Stimulated activated CD4-positive, alpha-beta T cell treated with anti-CD3 and anti-CD28 coated beads, Interleukin-2, amount 100 ng/mL, for 24 hours (primary cell): ENCODE measurements around the gene STARD13.

Source experiments
- DNase-seq, 2 donors: peaks; one replicate each; pipeline ENCODE4 v3.0.0-alpha.2; 2020

Gene STARD13, protein sequence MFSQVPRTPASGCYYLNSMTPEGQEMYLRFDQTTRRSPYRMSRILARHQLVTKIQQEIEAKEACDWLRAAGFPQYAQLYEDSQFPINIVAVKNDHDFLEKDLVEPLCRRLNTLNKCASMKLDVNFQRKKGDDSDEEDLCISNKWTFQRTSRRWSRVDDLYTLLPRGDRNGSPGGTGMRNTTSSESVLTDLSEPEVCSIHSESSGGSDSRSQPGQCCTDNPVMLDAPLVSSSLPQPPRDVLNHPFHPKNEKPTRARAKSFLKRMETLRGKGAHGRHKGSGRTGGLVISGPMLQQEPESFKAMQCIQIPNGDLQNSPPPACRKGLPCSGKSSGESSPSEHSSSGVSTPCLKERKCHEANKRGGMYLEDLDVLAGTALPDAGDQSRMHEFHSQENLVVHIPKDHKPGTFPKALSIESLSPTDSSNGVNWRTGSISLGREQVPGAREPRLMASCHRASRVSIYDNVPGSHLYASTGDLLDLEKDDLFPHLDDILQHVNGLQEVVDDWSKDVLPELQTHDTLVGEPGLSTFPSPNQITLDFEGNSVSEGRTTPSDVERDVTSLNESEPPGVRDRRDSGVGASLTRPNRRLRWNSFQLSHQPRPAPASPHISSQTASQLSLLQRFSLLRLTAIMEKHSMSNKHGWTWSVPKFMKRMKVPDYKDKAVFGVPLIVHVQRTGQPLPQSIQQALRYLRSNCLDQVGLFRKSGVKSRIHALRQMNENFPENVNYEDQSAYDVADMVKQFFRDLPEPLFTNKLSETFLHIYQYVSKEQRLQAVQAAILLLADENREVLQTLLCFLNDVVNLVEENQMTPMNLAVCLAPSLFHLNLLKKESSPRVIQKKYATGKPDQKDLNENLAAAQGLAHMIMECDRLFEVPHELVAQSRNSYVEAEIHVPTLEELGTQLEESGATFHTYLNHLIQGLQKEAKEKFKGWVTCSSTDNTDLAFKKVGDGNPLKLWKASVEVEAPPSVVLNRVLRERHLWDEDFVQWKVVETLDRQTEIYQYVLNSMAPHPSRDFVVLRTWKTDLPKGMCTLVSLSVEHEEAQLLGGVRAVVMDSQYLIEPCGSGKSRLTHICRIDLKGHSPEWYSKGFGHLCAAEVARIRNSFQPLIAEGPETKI

DNA sequence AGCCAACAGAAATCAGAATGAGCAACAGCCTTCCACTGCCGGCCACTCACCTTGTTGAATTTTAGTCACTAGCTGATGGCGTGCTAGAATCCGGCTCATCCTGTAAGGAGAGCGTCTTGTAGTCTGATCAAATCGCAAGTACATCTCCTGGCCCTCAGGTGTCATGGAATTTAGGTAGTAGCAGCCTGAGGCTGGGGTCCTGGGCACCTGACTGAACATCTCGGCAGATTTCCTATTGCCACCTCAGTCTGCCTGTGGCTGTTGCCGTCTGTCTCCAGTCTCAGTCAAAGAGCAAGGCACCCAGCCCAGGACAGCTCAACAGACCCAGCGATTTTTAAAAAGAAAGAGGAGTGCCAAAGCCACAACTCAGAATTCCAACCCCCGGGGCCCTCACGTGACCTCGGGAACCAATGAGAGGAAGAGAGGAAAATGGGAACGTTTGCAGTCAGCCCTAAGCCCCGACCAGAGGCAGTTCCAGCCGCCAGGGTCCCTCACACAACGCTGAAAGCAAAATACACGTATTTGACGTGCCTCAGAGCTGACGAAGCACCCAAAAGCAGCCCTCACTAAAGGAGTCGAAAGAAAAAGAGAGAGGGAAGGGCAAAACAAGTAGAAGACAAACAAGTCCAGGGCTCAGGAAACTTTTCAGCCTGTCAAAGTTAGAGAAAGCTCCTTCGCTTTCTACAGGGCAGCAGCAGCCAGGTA is at the start of gene STARD13:
TSS of gene STARD13 (minus strand) at position 336 of the 705 bp plus-strand sequence. CDS start at position 219, 117 bp downstream.
- DNase-seq, result peak in 1 of 2 donors; percentile 18

DNA sequence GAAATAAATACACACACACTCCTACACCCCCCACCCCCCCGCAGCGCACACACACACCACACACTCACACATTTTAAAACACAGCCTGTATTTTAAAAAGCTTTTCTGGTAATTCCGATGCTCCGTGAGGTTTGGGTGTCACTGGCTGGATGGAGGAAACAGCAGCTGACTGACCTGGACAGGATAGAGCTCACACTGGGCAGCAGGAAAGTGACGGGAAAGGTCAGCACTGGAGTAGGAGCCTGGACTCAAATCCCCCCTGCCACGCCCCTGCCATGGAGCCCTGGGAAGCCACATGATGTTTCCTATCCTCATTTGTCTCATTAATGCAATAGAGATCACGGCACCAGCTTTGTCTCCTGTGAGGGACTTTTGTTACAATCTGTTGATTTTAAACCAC is 49.3 kb upstream of the STARD13 start:
- DNase-seq, result no peak

DNA sequence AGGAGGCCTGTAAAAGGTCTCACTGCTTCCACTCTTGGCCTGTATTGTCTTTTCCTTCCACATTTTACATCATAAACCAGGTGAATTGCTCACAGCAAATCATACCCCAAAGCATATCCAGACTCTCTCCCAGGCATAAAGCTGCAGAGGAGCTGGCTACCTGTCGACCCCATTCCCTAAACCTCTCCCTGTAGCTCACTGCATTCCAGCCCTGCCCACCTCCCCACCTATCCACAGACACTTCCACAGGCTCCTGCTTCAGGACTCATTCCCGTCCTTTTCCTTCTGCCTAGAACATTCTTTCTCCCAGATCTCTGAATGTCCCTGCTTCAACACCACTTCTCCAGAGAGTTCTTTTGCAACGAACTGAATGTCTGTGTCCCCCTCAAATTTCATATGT is 46.4 kb upstream of the STARD13 start:
- no peak for DNase-seq

DNA sequence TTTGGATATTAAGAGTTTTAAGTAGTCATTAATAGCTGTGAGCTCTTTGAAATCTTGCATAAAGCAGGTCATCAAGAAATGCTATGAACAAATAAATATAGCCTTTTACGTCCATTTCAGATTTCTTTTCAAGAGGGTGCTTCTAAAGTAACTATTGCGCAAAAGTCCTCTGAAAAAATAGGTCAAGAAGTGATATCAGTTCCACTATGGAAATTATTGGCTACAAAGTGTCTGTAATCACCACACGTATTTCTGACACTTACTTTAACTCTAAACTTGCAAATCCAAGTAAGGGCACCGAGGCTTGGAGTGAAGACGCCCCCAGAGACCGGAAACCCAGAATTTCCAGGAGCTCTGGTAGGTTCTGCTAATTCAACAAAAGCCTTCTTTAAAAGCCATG is 44.9 kb upstream of the STARD13 start:
- DNase-seq, result no peak

DNA sequence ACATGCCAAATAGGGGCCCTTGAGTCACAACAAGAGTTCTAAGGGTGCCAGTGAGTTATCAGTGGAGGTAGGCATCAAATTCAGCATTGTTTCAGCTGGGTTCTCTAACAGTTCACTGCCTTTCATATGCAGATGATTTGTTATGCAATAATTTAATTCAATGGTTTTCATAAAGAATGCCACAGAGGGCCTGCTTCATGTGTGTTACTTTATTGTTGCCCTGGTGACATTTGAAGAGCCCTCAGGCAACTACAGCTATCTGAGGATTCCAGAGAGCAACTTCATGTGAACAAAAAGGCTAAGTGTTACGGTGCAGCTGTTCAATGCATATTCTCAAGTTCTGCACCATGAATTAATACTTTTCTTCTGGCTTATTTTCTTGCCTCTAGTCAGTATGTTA is 43.1 kb upstream of the STARD13 start:
- DNase-seq, result no peak

DNA sequence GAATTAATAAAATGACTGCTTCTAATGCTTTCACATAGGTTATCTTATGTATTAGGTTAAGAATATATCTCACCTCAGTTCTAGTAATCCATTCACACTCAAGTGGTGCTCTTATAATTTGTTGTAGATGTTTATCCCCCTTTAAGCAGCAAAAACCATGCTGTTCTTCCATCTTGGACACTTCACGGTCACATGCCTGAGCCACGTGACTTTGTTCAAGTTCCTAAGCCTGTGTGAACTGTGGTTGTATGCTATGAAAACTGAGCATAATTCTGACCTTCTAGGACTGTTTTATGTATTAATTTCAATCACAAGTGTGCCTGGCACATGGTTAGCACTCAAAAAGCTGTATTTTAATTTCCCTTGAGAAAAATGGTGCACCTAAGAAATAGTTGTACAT is 41.2 kb upstream of the STARD13 start:
- no peak for DNase-seq

DNA sequence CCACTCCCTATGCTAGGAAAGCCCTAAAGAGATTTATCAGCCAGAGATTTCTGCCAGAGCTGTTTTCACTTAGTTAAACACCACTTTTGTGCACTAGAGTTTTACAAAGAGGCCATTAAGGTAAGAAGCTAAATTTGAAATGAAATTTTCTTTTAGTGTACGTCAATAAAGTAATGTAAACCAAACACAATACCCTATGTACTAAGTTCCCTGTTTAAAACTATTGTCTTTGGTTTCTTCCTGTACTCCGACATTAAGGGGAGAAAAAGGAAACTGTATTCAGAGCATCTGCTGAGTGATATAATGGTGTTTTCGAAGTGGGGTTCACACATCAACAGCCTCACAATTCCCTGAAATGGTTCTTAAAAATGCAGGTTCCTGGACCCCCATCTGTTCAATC is 40.7 kb upstream of the STARD13 start:
- no peak for DNase-seq

DNA sequence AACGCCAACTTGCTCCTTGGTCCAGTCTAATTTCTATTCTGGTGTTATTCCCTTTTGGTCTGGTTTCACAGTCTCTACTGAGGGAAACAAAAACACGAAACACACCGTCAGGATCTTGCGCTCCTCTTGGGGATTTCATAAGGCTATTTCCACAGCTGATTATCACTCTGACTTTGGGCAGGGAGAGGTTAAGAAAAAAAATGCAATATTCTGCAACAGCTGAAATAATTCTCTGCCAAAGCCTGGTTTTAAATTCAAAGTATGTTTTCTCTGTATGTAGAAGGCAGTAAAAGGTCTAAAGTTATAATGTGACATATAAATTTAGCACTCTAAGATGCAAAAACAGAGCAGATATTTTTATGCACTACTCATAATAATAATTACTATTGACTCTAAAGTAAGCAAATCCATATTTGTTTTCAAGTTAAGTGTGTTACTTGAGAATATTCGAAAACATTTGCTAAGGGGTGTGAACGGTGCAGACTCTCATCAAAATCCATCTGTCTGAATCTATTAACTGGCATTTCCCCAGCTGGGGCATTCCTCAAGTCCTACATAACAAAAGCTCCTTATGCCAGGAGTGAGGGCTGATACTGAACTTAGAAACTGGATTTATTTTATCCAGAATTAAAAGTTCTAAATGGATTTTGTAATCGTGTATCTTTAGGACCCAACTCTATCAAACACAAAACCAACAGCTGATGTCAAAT is 38.4 kb upstream of the STARD13 start:
- no peak for DNase-seq

DNA sequence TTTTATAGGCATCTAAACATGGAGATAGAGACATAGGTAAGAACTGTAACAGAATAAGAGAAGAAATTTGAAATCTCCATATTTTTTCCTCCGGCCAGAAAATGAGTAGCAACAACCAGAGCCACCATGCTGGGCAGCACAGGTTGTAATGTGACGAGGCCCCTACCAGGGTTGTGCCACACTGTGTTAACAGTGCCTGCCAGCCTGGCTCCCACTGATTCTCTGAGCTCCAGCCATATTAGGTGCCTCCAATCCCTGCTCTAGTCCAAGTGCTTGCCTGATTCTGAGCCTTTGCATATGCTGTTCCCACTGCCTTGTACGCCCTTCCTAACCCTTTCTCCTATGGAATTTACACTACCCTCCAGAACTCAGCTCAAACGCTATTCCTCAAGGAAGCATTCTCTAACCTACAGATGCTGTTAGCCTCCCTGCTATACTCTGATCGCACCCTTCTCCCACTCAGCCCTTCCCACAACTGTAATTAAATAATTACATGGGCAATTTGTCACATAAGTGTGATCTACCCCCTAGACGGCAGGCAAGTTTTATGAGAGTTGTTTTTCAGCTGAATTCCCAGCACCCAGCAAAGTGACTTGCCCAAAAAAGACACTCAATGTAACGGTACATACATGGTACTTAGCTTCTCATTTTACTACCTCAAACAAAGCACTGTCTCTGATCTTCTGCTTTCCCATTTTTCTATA is 37.6 kb upstream of the STARD13 start:
- no peak for DNase-seq

DNA sequence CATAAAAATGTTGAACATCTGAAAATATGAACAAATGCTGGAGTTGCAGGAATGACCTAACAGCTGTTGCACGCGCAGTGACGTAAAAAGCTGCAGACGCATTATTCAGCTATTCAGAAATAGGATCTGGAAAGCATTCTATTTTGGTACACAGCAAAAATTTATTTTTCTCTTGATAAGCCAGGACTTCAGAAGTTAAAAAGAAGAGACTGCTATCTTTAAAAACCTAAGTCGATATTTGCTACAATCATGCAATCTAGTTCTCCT is 36.9 kb upstream of the STARD13 start:
- no peak for DNase-seq

DNA sequence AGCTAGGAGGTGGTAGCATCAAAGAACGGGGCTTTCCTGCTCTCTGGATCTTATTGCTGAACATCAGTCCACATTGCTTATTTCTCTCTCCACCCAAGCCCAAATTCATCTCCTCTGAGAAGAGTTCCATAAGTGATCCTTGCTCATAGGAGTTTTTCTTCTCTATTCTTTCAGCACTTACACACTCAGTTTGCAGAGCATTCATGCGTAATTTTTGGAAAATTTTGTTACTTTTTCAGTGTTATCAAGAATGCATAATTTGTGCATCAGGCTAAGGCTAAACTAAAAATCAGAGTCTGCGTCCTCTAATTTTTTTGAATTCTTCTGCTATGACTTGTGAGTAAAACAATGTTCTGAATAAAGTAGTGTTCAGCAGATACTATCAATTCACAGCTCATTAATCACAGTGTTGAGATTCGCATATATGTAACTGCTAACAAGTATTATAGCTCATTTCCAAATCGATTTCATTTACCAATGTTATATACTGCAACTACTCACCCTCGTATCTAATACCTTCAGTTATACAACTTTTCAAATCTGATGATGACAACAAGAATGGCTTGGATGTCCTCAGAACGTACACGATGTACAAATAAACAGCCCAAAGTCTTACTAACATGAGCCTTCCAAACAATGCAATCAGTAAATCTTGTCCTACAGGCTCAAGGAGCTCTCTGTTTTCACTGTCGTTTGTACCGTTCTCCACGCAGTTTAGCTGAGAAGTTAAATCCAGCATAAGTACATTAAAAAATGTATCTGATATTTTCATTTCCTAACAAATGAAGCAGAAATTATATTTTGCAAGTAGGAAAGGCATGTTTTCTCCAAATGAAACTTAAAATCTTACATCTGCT is 36.4 kb upstream of the STARD13 start:
- DNase-seq, result no peak

DNA sequence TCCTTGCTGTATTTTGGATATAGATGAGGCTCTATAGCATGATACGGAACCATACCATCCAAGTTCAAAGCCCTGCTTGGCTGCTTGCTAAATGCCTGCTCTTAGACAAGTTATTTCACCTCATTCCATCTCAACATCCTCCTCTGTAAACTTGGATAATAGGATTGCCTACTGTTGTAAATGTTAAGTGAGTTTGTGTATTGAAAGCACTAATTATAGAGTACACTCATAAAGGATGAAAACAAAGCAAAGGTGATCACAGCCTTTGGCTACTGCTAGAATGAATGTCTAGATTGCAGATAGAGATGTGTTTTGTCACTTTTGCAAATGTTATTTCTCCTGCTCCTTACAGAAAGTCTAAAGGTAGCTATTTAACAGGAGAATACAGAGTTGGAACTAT is 34.3 kb upstream of the STARD13 start:
- DNase-seq, result no peak

DNA sequence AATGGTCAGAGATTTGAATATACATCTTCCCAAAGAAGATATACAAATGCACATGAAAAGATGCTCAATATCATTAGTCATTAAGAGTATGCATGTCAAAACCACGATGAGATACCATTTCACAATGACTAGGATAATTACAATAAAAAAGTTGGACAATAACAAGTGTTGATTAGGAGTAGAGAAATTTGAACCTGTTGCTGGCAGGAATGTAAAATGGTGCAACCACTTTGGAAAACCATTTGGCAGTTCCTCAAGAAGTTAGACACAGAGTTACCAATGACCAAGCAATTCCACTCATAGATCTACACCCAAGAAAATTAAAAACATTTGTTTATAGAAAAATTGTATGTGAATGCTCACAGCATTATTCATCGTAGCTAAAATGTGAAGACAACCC is 33.2 kb upstream of the STARD13 start:
- no peak for DNase-seq

DNA sequence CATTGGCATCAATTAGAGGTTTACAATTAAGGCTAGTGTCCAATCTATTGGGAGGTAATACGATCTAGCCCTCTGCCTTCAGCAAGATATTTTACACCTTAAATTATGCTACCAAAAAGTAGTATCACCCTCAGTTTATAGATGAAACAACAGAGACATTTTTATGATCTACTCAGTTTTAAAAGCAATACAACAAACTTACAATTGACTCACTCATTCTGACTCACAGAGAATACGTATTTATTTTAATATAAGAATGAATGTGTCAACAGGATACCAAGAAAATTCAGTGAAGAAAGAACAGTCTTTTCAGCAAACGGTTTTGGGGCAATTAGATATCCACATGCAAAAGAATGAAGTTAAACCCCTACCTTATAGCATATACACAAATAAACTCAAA is 32.5 kb upstream of the STARD13 start:
- no peak for DNase-seq

DNA sequence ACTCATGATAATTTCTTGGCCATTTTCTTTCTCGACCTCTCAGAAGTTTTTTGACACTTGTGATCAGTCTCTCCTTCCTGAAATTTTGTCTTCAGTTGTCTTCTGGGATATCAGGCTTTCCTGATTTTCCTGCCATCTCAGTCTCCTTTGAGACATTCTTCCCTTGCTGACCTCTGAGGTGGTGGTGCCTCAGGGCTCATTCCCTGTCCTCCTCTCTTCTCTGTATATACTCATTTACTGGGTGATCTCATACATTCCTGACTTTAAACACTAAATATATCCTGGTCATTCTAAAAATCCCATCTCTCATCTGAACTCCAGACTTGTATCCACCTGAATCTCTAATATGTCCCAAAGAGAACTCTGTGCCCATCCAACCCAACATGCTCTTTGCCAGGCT is 31.3 kb upstream of the STARD13 start:
- DNase-seq, result no peak

DNA sequence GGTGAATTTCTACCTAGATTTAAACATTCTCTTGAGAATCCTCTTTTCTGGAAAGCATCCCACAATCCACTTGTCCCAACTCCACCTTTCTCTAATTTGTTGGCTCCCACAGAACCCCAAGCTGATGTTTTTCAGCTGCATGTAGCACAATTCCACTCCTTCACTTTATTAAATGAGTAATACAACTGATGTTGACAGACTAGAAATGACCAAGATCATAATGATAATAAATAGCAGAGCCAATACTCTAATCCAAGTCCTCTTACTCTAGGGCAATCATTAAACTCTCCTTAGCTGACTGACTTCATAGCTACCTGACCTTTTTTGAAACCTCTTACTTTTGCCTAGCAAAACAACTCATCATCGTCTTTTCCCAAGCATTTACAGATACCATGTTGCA is 27.9 kb upstream of the STARD13 start:
- DNase-seq, result no peak

DNA sequence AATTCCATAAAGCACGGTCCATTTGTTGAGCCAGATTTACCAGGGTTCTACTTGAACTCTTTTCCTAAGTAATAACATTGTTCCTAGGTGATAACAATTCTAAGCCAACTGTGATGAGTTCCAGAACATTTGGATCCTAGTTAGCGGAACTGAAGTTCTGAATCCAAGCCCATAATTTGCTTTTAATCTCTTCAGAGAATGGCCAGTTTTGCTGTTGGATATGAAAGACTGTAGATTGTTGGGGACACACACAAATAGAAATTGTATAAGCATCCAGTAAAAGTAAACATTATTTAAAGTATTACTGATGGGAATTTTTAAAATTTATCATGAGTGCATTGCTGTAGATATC is 27.3 kb upstream of the STARD13 start:
- DNase-seq, result no peak

DNA sequence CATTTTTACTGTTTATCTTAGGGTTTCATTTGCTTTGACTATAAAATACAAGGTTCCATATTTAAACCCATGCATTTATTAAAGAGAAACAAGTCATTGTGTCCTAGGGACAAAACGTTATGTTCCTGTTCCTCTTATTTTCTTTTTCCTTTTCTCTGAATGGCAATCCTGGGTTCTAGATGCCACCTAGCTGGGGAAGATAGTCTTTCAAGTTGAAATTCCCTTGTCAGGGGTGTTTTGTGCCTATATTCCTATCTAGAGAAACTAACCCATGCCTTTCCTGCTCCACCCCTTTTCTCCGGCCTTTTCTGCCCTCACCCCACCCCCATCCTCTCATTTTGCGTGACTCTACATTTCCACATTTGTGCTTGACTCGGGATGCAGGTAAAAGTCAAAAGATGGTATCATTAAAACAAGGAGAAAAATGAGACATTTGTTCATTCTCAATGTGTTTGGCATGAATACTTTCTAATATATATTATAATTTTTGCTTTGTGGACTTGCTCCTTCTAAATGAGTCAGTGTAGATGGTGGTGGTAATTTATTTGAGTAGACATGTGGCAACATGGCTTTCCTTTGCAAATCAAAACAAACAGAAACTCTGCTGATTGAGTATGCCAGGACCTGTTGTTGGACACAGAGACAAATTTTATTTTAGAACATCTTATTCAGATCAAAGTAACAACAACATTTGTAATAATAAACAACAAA is 26.8 kb upstream of the STARD13 start:
- no peak for DNase-seq

DNA sequence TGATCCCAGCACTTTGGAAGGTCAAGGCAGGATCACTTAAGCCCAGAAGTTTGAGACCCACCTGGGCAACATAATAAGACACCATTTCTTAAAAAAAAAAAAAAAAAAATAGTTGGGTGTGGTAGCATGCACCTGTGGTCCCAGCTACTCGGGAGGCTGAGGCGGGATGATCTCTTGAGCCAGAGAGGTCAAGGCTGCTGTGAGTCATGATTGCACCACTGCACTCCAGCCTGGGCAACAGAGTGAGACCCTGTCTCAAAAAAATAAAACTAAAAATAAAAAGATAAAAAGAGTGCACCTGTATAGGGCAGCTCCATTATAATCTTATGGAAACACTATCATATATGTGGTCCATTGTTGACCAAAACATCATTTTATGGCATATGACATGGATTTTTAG is 25.5 kb upstream of the STARD13 start:
- no peak for DNase-seq
